Heart right ventricle (tissue), 16 donors: ENCODE results near the gene GHRHR. TPM values are rescaled to one million over a fixed set of nuclear protein-coding genes. Genes with fewer than 3 reads are reported as not detected.

Experiments
- ATAC-seq, 8 donors: fragments of 200-7000 bp; cut with Tn5 transposase; one replicate each; pipeline ENCODE4 v1.9.1; 2020; ENCODE audit warnings: mild to moderate bottlenecking in 8 of 8, moderate library complexity in 8 of 8, moderate number of reproducible peaks in 1 of 8
- DNase-seq, 2 donors: peaks; one replicate each; pipeline ENCODE4 v3.0.0-alpha.2; 2020
- H3K27ac ChIP-seq, 10 donors: fragments of 200-600 bp; sonication (generic) in 2 of 10; one replicate each; pipeline versions ENCODE4 v1.5.0 to v1.8.0; 2020 to 2022; ENCODE audit warnings: mild to moderate bottlenecking in 3 of 10
- H3K27me3 ChIP-seq, 7 donors: fragments of 200-600 bp; one replicate each; pipeline ENCODE4 v1.8.0; 2021 to 2022; ENCODE audit warnings: mild to moderate bottlenecking in 2 of 7
- H3K36me3 ChIP-seq, 9 donors: fragments of 200-600 bp; sonication (generic) in 1 of 9; one replicate each; pipeline versions ENCODE4 v1.5.0 to v1.8.0; 2020 to 2022; ENCODE audit warnings: mild to moderate bottlenecking in 2 of 9
- H3K4me1 ChIP-seq, 9 donors: fragments of 200-600 bp; sonication (generic) in 1 of 9; one replicate each; pipeline versions ENCODE4 v1.5.0 to v1.8.0; 2020 to 2022; ENCODE audit warnings: mild to moderate bottlenecking in 4 of 9
- H3K4me3 ChIP-seq, 10 donors: fragments of 200-600 bp; sonication (generic) in 2 of 10; one replicate each; pipeline versions ENCODE4 v1.5.0 to v1.8.0; 2020 to 2022; ENCODE audit warnings: mild to moderate bottlenecking in 7 of 10, moderate library complexity in 2 of 10
- H3K9me3 ChIP-seq, 11 donors: fragments of 200-600 bp in 10 of 11; sonication (generic) in 2 of 11; one replicate each; pipeline versions ENCODE4 v1.5.0 to v1.8.0; 2013 to 2022; ENCODE audit warnings: mild to moderate bottlenecking in 2 of 11, control low read depth in 1 of 11, moderate library complexity in 1 of 11
- CTCF ChIP-seq, 9 donors: fragments of 200-600 bp; sonication (generic) in 2 of 9; IDR thresholded peaks; one replicate each; pipeline versions ENCODE4 v1.5.0 to v1.8.0; 2021 to 2022; ENCODE audit warnings: antibody characterized with exemption in 9 of 9, mild to moderate bottlenecking in 5 of 9, moderate library complexity in 1 of 9
- WGBS, 2 donors: extraction: QIAGEN DNeasy Blood & Tissue Kit; methylation state at CpG; one replicate each; pipeline ENCODE4 v1.1.7; 2013; ENCODE audit warnings: inconsistent platforms in 1 of 2; 5-methylcytosine and 5-hydroxymethylcytosine counted together
- intact Hi-C, 10 donors: fragments of 100-400 bp; cut with DNase I; formaldehyde crosslinking; loops; one replicate each; pipeline versions ENCODE4 v1.11.1 to v1.14.2; 2022
- polyA plus RNA-seq, 2 donors: library from polyadenylated mRNA; stranded (reverse); fragments of 200-250 nt; gene quantifications; one replicate each; pipeline ENCODE4 v1.2.3, GENCODE V29; 2013
- total RNA-seq, 10 donors: library from RNA; stranded (reverse); fragmentation: NEBNext Ultra II Directional in 3 of 10; extraction: Animal tissue kit (Norgen Biotek cat#: 25700) in 3 of 10; gene quantifications; one replicate each; pipeline versions ENCODE4 v1.2.1 to v1.2.4, GENCODE V29; 2021 to 2023
- donor health status: Arrhythmogenic right ventricular cardiomyopathy.
- donor health status: ischemic (EF 13 %, LVEDD 7.1; RV severe dilation, severe dysfunction).
- donor health status: healthy with polysubstance abuse.
- donor health status: DM: no; HTN: yes; CAD: no.
- donor health status: DM: no; HTN: no; CAD: no.
- donor health status: ischemic (EF 25% LVEDD 6.9; RV normal size, moderate dysfunction).
- donor health status: ischemic (EF 25% LVEDD 5.7; RV mildly dilated, moderate dysfunction).
- donor health status: healthy.
- donor health status: DM: yes; HTN: yes; CAD: no.
- donor health status: Ischemic cardiomyopathy.
- donor health status: ischemic (EF 35%, LVEDD 5.7; RV mildly dilated, moderate dysfunction).
- donor health status: nonischemic (EF 11% LVEDD 7.7; RV severe dilation, severe dysfunction).
- donor health status: DM: yes; HTN: yes; CAD: no.
- donor health status: PGD.
- donor health status: ischemic (EF 29% LVEDD 5.4; RV normal size, mild dysfunction).
- donor health status: nonischemic (EF 23%, LVEDD 6.1; RV moderate dilation, normal function).

GHRHR gene
- total and polyA plus RNA-seq, 12 donors = not detected

- Histone ChIP-seq H3K36me3 (no peaks in the 10 kb centered on the region), H3K4me1 (no peaks in the 10 kb centered on the region), H3K9me3 (no peaks in the 10 kb centered on the region), H3K27ac (no peak overlapping the region), H3K4me3 (no peak overlapping the region), H3K27me3 (peaks cover 0 to 30% (median 0%) of the 10 kb centered on the region in 7 donors)
- no peak for TF ChIP-seq CTCF (IDR thresholded peaks at IDR 0.05)
- 90 to 93% methylated on average over 9 of the region's 9 CpGs for WGBS, 2 donors
- intact Hi-C loops = no loop called here
- DNase-seq (no peak), ATAC-seq (no peak)
Measured at GRCh38 chr7:30965883-30966282, 2.1 kb downstream of the GHRHR start.

- TF ChIP-seq CTCF (IDR thresholded peaks at IDR 0.05) = no peak
- Histone ChIP-seq H3K9me3 (no peaks in the 10 kb centered on the region), H3K36me3 (no peaks in the 10 kb centered on the region), H3K27ac (no peak overlapping the region), H3K4me1 (peaks cover 0 to 8% (median 0%) of the 10 kb centered on the region in 9 donors), H3K27me3 (peaks cover 0 to 45% (median 0%) of the 10 kb centered on the region in 7 donors), H3K4me3 (no peak overlapping the region)
- DNase-seq (no peak), ATAC-seq (no peak)
- WGBS, 2 donors = 76 to 83% methylated on average over 2 of the region's 2 CpGs
- intact Hi-C loops = no loop called here
Measured at GRCh38 chr7:30968294-30968693, 4.5 kb downstream of the GHRHR start.

- no peak for TF ChIP-seq CTCF (IDR thresholded peaks at IDR 0.05)
- Histone ChIP-seq H3K4me1 (peaks cover 0 to 8% (median 0%) of the 10 kb centered on the region in 9 donors), H3K36me3 (no peaks in the 10 kb centered on the region), H3K9me3 (no peaks in the 10 kb centered on the region), H3K27ac (no peak overlapping the region), H3K27me3 (peaks cover 0 to 45% (median 0%) of the 10 kb centered on the region in 7 donors), H3K4me3 (no peak overlapping the region)
- 85 to 88% methylated on average over 7 of the region's 7 CpGs for WGBS, 2 donors
- intact Hi-C loops = no loop called here
- ATAC-seq (no peak), DNase-seq (no peak)
Measured at GRCh38 chr7:30968747-30969603, 5.2 kb downstream of the GHRHR start.

GRCh38 chr7:30969604-30969970 lies 5.8 kb downstream of the GHRHR start:
- 90 to 94% methylated on average over 1 of the region's 1 CpG for WGBS, 2 donors

More at GRCh38 chr7:30969604-30969970, 5.8 kb downstream of the GHRHR start:
- Histone ChIP-seq H3K27ac (no peak overlapping the region), H3K9me3 (no peaks in the 10 kb centered on the region), H3K27me3 (peaks cover 0 to 40% (median 0%) of the 10 kb centered on the region in 7 donors), H3K4me1 (peaks cover 0 to 11% (median under 1%) of the 10 kb centered on the region in 9 donors), H3K4me3 (no peak overlapping the region), H3K36me3 (no peaks in the 10 kb centered on the region)
- DNase-seq (no peak), ATAC-seq (no peak)
- intact Hi-C loops = no loop called here
- TF ChIP-seq CTCF (IDR thresholded peaks at IDR 0.05) = no peak
